Activated naive CD4-positive, alpha-beta T cell treated with Interleukin-2 at 50 U/mL for 16 hours (primary cell): ENCODE data around the gene AP2A2.
"Not testable (repeated sequence)": the region's sequence is repeated elsewhere in the genome, so short reads cannot be mapped to it uniquely, and the experiment has no call there.

Experiments used
- DNase-seq: peaks from one replicate; pipeline ENCODE4 v3.0.0-alpha.2; 2020

AP2A2 gene

DNA sequence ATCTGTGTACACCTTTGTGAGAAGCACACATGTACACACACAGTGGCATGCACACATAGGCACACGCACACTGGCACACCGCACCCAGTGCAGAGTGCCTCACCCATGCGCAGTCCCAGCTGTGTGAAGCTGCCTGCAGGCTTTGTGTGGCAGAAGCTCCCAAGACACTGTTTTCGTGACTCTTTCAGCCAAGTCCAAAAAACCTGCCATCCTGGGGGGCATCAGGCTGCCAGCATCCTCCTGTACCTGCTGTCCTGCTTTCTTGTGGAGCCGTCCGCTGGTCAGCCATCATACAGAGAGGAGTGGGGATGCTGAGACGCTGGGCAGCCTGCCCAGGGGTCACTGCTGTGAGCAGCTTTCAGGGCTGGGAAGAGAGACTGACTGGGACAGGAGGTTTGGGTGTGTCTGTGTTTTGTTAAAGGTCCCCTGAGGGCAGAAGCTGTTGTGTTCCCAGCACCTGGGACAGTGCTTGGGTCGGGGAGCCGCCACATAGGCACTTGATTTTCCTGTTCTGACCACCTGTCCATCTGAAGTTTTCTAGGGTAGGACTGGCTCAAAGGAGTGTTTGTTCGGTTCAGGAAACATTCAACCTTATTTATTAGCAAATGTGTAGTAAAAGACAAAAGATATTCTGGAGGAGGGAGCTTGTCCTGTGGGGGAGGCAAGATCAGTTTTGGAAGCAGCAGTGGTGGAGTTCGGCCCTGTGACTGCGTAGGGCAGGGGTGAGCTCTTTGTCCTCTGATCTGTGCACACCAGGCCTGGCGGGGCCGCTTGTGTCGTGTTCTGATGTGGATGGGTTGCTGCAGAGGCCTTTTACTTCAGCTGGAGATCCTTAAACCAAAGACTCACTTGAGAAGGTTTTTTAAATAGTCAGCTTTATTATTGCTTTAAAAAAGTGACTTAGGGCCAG is 29.7 kb downstream of the AP2A2 start:
- no peak for DNase-seq

DNA sequence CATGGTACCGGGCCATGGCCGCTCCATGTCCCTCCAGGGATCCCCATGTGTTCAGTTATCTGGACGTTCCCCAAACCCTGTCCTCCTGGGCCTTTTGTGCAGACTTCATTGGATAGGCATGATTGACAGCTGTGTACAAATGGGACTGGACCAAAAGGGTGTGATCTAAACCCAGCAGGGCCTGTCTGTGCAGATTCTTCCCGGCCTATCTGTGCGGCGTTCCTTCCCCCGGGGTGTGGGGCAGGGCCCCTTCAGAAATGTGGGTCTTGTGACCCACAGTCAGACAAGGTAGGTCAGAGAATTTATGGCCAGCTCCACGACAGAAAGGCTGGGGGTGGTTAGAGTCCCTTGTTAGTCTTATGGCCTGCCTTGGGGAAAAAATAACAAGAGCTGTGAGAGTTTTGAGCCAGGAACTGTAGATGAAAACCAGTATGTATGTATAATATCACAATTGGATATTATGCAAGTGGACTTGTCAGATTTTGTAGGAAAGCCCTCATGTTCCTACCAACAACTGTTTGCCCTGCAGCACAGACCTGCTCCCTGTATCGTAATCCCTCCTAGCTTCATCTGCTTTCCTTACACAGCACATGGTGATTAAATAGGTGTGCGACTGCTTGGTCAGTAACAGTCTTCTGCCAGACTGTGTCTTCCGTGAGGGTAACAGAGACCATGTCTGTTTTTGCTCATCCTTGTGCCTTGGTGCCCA is 31.7 kb downstream of the AP2A2 start:
- no peak for DNase-seq

DNA sequence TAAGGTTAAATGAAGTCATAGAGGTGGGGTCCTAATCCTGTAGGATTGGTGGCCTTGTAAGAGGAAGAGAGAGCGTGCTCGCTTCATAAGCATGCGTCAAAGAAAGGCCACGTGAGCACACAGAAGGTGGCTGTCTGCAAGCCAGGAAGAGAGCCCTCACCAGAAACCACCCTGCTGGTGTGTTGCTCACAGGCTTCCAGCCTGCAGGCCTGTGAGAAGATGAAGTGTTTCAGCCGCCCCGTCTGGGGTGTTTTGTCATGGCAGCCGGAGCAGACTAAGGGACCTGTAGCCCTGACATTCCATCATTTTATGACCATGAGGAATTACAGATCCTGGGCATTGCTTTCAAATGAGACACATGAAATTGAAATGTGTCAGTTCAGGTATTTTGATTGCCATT is 32.4 kb downstream of the AP2A2 start:
- DNase-seq: no peak

DNA sequence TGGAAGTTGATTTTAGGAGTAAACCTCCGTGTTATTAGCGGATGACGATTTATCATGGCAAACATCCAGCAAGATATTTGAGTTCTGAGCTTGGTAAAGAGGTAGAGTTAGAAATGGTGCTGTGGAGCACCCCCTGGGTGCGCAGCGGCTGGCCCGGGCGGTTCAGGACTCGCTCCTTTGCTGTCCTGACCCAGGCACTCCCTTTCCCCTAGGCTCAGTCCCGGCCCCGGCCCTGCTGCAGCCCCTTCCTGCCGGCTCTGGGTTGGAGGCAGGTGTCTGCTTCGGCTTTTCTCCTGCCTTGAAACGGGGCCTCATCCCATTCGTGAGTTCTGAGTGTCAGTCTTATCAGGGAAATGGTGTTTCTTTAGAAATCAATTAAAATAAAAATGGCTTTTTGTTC is 33.4 kb downstream of the AP2A2 start:
- DNase-seq: no peak

GRCh38 chr11:959608-960007 is 33.9 kb downstream of the AP2A2 start:
- no peak for DNase-seq

GRCh38 chr11:961310-961920 is 35.7 kb downstream of the AP2A2 start:
- DNase-seq: not testable (repeated sequence)

- no peak for DNase-seq
Observed at GRCh38 chr11:961921-962320, 36.3 kb downstream of the AP2A2 start.

GRCh38 chr11:962688-963087 is 37.0 kb downstream of the AP2A2 start:
- DNase-seq: no peak

- DNase-seq: no peak
Observed at GRCh38 chr11:963852-964251, 38.2 kb downstream of the AP2A2 start.

DNA sequence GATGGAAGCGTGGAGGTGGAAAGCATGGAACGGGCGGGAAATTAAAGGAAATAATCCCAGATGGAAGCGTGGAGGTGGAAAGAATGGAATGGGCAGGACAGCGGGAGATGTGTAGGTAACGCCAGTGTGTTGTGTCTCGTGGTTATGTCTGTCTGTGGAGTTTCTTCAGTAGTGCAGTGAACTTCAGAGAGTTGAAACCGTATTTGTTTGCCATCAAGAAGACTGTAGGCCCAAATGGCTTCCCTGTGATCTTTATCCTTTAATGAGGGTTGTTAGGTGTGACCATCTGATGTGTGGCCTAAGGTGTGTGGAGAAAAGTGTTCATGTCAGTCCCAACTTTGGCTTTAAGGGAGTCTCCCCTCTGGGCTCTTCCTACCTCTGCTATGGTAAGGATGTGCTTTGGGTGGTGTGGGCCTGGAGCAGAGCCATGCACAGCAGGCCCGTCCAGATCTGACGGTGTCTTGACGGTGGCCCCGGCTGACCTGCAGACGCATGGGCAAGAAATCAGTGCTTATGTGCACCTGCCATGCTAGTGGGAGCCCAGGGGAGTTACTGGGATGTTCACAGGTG is 39.6 kb downstream of the AP2A2 start:
- no peak for DNase-seq

DNA sequence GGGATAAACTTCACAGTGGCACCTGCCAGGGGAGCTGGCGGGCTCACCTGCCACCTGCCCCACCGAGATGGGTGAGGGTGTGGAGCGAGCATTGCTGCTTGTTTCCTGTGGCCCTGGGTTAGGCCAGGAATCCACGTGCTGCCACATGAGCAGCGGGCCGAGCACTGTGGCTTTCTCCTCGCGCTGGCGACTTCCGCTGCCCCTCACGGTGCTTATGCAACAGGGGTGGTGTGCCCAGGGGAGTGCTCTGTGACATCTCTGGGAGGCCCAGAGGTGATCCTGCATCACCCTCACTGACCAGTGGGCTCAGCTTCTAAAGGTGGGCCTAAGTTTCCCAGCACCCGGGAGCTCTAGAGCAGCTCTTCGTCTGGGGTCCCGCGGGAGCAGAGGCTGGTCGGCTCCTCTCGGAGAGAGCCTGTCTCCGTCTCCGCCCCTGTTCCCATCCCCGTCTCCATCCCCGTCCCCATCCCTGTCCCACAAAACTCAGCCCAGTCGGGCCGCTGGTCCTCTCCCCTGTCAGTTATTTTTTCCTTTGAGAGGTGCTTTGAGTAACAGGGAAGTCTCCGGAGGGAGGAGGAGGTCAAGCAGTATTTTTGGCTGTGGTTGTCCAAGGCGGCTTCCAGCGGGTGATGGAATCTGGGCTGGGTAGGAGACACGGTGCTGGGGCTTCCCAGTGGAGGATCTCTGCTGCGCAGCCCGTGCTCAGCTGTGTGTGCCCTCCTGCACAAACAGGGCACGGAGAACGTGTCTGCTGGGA is 42.5 kb downstream of the AP2A2 start:
- no peak for DNase-seq

DNA sequence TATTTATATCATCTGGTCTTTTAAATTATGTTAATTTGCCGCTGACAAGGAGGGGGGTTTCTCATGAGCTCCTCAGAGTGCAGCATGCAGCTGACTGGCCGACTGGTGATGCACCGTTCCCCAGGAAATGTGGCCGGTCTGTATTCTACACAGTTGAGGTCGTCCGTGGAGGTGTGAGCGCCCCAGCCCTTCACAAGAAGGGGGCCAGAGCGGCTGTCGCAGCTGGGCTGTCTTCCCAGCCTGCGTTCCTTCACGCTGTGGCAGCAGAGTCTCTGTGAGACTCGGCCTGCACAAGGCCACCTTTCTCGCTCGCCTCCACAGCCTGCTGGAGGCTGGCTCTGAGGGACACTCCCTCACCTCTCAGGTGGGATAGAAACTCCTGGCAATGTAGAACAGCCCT is 43.2 kb downstream of the AP2A2 start:
- DNase-seq: no peak

- DNase-seq: no peak
Observed at GRCh38 chr11:969651-970205, 44.1 kb downstream of the AP2A2 start.

DNA sequence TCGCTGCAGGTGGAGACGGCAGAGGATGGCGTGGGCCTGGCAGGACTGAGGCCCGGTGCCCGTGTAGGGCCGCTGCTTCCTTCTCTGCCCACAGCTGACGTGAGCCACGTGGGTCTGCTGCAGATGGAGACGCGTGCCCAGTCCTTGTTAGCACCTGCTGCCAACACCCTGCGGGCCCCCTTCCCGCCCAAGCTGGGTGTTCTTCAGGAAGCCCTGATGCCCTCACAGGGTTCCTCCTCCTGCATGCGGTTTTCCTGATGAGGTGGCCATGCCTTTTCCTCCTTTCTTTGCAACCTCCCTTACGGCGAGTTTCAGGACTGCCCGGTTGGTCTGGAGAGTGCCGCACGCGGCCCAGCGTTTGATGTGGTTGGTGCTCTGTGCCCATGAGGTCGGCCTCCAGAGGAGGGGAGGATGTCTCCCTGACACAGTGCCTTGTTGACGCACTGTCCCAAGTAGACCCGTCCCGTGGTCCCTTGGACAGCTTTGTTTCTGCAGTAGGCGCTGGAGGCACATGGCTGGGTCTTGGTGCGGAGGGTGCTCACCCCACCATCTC is 44.7 kb downstream of the AP2A2 start:
- no peak for DNase-seq

- no peak for DNase-seq
Observed at GRCh38 chr11:971092-971690, 45.5 kb downstream of the AP2A2 start.

GRCh38 chr11:971731-972365 is 46.2 kb downstream of the AP2A2 start:
- no peak for DNase-seq

DNA sequence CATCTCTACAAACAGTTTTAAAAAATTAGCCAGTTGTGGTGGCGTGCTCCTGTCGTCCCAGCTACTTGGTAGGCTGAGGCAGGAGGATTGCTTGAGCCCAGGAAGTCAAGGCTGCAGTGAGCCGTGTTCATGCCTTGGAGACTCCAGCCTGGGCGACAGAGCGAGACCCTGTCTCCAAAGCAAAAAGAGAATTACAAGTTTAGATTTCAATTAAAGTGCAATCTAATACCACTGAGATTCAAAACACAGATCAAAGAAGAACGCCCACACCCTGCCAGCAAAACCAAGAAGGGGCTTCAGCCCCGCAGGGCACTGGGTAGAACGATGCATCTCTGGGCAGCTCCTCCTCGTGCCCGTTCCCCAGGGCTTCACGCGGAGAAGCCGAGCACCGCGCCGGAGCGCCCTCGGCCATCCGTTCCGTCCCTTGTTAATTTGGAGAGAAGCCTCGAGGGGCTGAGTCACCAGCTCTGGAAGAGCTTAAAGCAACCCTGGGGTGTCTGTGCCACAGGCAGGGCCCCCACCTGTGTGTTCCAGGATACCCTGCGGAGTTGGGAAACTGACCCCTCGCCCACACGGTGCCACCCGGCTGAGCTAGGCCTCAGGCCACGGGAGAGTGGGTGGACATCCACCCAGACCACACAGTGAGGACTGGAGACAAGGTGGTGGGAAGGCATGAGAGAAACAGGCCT is 47.0 kb downstream of the AP2A2 start:
- DNase-seq: no peak

DNA sequence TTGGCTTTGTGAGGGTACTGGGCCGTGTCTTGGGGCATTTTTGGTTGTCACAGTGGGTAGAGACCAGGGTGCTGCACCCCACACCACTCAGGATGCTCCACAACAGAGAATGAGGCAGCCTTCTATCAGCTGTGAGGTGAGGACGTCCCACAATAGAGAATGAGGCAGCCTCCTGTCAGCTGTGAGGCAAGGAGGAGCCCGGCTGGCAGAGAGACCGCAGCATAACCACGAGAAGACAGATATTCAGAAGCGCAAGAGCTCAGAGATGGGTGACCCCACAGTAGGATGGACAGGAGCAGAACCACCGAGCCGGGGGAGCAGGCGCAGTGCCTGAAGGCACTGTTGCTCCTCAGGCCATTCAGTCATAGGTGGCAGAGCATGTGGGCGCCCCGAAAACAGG is 47.6 kb downstream of the AP2A2 start:
- DNase-seq: no peak

- not testable (repeated sequence) for DNase-seq
Observed at GRCh38 chr11:975376-975775, 49.7 kb downstream of the AP2A2 start.

DNA sequence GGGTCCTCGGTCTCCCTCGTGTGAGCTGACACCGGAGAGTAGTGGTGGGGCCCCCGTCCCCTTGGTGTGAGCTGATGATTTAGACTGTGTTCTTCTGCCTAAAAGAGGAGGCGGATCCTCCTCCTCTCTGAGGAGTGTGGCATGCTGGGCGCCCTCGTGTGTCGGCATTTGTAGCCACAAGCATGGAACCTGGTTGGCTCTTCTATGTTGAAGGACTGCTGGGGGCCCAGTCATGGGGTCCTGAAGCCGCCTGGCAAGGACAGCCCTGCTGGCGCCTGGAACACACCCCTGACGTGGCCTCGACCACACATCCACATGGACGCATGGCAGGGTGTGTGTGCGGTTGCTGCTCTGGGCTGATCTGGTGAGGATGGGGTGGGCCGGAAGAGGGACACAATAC is 50.2 kb downstream of the AP2A2 start:
- no peak for DNase-seq
